Measurements from ENCODE around the gene CRYGN.

CRYGN gene

GRCh38 chr7:151408839-151409666, 30.9 kb downstream of the CRYGN start:
- Histone ChIP-seq H3K4me2 (ENCODE audit: low read depth, low read length) (0 out of 2 replicates have a peak overlapping the region, but pooled peaks have one; percentile 25), H3K27me3 (replicated peaks; ENCODE audit: insufficient read depth, low read length) (peaks cover 70% of the 10 kb centered on the region), H3K4me3 (ENCODE audit: low read length) (no peak overlapping the region), H3F3A (ENCODE audit: insufficient read depth, low read length) (no peaks in the 10 kb centered on the region), H4K20me1 (ENCODE audit: insufficient read depth, low read length) (no peaks in the 10 kb centered on the region), H3K36me3 (replicated peaks; ENCODE audit: insufficient read depth, low read length) (no peaks in the 10 kb centered on the region), H3K27ac (ENCODE audit: low read length) (no peak overlapping the region), H3K4me1 (ENCODE audit: low read length) (no peaks in the 10 kb centered on the region), H3K9me3 (replicated peaks; ENCODE audit: insufficient read depth, low read length) (no peaks in the 10 kb centered on the region), H3K9ac (ENCODE audit: low read length) (no peak overlapping the region), H2AFZ (ENCODE audit: low read length) (no peak overlapping the region), H3K79me2 (ENCODE audit: low read length) (no peaks in the 10 kb centered on the region), H3K9me2 (replicated peaks; ENCODE audit: insufficient read depth, low read length) (no peaks in the 10 kb centered on the region)
- DNase-seq = peak; percentile 45
- TF ChIP-seq CTCF (IDR thresholded peaks at IDR 0.05; ENCODE audit: low read length) (no peak), EZH2 (optimal IDR thresholded peaks at IDR 0.05; ENCODE audit: low read depth, low read length) (no peak), EZH2phosphoT487 (IDR thresholded peaks at IDR 0.05; ENCODE audit: low read length) (no peak)

GRCh38 chr7:151408498-151408838, 31.5 kb downstream of the CRYGN start:
- no peaks in the 10 kb centered on the region for H3F3A ChIP-seq (ENCODE audit: insufficient read depth, low read length)
- no peaks in the 10 kb centered on the region for H3K36me3 ChIP-seq (replicated peaks; ENCODE audit: insufficient read depth, low read length)
- no peaks in the 10 kb centered on the region for H3K9me3 ChIP-seq (replicated peaks; ENCODE audit: insufficient read depth, low read length)
- TF ChIP-seq EZH2phosphoT487 (IDR thresholded peaks at IDR 0.05; ENCODE audit: low read length) (no peak), EZH2 (optimal IDR thresholded peaks at IDR 0.05; ENCODE audit: low read depth, low read length) (no peak), CTCF (IDR thresholded peaks at IDR 0.05; ENCODE audit: low read length) (no peak)
- H3K4me1 ChIP-seq (ENCODE audit: low read length) = no peaks in the 10 kb centered on the region
- 0 out of 2 replicates have a peak overlapping the region, but pooled peaks have one; percentile 25 for H3K4me2 ChIP-seq (ENCODE audit: low read depth, low read length)
- no peak overlapping the region for H3K4me3 ChIP-seq (ENCODE audit: low read length)
- DNase-seq = no peak
- H3K9ac ChIP-seq (ENCODE audit: low read length) = no peak overlapping the region
- no peak overlapping the region for H2AFZ ChIP-seq (ENCODE audit: low read length)
- H4K20me1 ChIP-seq (ENCODE audit: insufficient read depth, low read length) = no peaks in the 10 kb centered on the region
- no peaks in the 10 kb centered on the region for H3K79me2 ChIP-seq (ENCODE audit: low read length)
- no peaks in the 10 kb centered on the region for H3K9me2 ChIP-seq (replicated peaks; ENCODE audit: insufficient read depth, low read length)
- no peak overlapping the region for H3K27ac ChIP-seq (ENCODE audit: low read length)
- H3K27me3 ChIP-seq (replicated peaks; ENCODE audit: insufficient read depth, low read length) = peaks cover 73% of the 10 kb centered on the region

GRCh38 chr7:151406886-151407583, 32.9 kb downstream of the CRYGN start:
- Histone ChIP-seq H3K4me3 (ENCODE audit: low read length) (no peak overlapping the region), H4K20me1 (ENCODE audit: insufficient read depth, low read length) (no peaks in the 10 kb centered on the region), H3K4me2 (ENCODE audit: low read depth, low read length) (no peak overlapping the region), H3K4me1 (ENCODE audit: low read length) (no peaks in the 10 kb centered on the region), H3K9me2 (replicated peaks; ENCODE audit: insufficient read depth, low read length) (no peaks in the 10 kb centered on the region), H2AFZ (ENCODE audit: low read length) (no peak overlapping the region), H3K36me3 (replicated peaks; ENCODE audit: insufficient read depth, low read length) (no peaks in the 10 kb centered on the region), H3K27me3 (replicated peaks; ENCODE audit: insufficient read depth, low read length) (peaks cover 69% of the 10 kb centered on the region), H3F3A (ENCODE audit: insufficient read depth, low read length) (no peaks in the 10 kb centered on the region), H3K9ac (ENCODE audit: low read length) (no peak overlapping the region), H3K79me2 (ENCODE audit: low read length) (no peaks in the 10 kb centered on the region), H3K27ac (ENCODE audit: low read length) (no peak overlapping the region), H3K9me3 (replicated peaks; ENCODE audit: insufficient read depth, low read length) (no peaks in the 10 kb centered on the region)
- DNase-seq = no peak
- TF ChIP-seq EZH2phosphoT487 (IDR thresholded peaks at IDR 0.05; ENCODE audit: low read length) (no peak), EZH2 (optimal IDR thresholded peaks at IDR 0.05; ENCODE audit: low read depth, low read length) (no peak), CTCF (IDR thresholded peaks at IDR 0.05; ENCODE audit: low read length) (no peak)

Data from MM.1S (cell line).